GM12874 (cell line): ENCODE results near the gene NUP214.

Experiments used
- TF ChIP-seq, protein P1 (sequence below): IDR thresholded peaks from 2 replicates; pipeline ENCODE4 v1.5.1; 2011; ENCODE audit warnings: low read depth, mild to moderate bottlenecking, control low read depth, low read length, moderate library complexity; ENCODE audit not compliant: insufficient read depth

Gene NUP214

DNA sequence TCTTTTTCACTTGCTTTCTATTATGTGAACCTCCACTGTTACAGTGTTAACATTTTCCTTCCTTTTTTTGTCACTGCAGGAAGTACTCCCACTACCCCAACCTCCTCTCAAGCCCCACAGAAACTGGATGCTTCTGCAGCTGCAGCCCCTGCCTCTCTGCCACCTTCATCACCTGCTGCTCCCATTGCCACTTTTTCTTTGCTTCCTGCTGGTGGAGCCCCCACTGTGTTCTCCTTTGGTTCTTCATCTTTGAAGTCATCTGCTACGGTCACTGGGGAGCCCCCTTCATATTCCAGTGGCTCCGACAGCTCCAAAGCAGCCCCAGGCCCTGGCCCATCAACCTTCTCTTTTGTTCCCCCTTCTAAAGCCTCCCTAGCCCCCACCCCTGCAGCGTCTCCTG lies 18.8 kb downstream of the NUP214 start:
- TF ChIP-seq, protein P1, sequence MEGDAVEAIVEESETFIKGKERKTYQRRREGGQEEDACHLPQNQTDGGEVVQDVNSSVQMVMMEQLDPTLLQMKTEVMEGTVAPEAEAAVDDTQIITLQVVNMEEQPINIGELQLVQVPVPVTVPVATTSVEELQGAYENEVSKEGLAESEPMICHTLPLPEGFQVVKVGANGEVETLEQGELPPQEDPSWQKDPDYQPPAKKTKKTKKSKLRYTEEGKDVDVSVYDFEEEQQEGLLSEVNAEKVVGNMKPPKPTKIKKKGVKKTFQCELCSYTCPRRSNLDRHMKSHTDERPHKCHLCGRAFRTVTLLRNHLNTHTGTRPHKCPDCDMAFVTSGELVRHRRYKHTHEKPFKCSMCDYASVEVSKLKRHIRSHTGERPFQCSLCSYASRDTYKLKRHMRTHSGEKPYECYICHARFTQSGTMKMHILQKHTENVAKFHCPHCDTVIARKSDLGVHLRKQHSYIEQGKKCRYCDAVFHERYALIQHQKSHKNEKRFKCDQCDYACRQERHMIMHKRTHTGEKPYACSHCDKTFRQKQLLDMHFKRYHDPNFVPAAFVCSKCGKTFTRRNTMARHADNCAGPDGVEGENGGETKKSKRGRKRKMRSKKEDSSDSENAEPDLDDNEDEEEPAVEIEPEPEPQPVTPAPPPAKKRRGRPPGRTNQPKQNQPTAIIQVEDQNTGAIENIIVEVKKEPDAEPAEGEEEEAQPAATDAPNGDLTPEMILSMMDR: no peak

DNA sequence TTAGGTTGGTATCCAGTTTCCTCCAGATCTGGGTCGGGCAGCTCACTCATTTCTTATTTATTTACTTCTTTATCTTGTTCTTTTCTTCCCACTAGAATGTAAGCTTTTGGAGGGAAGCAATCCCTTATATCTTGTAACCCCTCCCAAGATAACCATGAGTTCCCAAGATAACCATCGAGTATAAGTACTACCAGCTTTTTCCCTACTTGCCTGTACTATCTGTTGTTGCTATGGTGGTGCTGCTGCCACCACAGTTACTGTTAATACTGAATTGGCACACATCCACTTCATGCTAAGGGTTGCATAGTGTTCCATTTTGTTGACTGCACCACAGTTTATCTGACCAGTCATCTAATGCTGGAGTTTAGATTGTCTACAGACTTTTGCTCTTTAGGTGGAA lies 19.9 kb downstream of the NUP214 start:
- TF ChIP-seq, protein P1: no peak

DNA sequence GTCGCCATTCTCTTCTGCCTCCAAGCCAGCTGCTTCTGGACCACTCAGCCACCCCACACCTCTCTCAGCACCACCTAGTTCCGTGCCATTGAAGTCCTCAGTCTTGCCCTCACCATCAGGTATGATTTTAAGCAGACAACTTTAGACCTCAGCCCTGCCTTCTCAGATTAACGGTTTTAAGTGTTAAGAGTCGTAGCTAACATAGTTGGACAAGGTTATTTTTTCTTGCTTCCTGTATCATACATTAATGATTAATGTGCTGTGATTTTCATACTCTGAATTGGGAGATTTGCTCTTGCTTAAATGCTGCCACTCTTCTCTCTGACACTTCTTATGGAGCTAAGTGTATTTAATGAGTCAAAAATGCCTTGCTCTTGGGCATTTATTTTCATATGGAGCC lies 20.8 kb downstream of the NUP214 start:
- TF ChIP-seq, protein P1: no peak

DNA sequence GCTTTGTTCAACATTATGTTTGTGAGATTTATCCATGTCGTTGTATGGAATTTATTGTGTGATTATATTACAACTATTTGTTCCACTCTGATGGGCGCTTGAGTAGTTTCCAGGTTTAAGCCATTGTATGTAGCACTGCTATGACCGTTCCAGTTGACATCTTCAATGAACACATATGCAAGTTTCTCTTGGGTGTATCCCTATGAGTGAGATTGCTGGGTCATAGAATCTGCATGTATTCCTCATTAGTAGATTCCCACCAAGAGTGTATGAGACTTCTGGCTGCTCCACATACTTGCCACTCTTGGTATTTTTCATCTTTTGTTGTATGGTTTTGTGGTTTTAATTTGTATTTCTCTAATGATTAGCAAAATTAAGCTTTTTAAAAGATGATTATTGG lies 22.9 kb downstream of the NUP214 start:
- TF ChIP-seq, protein P1: no peak

DNA sequence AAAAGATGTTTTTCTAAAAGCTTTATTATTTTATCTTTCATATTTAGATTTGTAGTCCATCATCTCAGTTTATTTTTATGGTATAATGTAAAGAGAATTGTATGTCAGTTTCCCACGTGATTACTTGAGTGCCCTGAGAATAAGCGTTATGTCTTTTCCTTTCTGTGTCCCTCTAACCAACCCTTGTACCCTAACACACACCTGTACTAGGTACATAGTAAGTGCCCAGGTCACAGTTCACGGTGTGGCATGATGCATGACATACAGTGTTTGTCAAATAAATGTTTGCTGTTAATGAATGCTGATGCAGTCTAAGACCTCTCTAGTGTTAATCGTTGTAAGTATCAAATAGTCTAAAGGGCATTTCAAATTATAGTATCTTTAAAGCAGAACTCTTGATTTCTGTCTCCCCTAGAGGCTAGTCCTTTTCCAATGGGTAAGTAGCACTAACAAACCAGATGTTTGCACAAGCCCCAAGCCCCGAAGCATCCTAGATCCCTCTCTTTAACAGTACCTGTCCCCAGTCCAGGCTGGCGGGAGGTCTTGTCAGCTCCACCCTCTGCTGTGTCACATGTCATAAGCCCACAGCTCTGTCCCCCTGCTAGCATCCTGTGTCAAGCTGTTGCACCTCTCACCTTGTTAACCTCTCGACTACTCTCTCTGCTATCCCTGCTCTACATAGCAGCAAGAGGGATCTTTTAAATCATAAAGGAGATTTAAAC lies 23.7 kb downstream of the NUP214 start:
- TF ChIP-seq, protein P1: no peak

DNA sequence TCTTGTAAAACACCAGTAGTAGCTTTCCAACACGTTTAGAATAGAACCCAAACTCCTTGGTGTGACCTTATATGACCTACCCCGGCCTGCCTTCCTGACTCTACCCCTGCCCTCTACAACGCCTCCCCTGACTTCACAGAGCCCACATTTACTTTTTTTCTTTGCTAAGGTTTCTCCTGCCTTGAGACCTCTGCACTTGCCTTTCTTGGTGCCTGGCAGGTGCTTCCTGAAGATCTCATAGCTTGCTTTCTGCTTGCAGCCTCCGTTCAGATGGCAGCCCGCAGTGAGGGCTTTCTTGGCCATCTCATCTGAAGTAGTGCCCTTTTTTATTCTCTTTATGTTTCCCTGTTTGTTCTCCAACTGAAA lies 24.3 kb downstream of the NUP214 start:
- TF ChIP-seq, protein P1: no peak

DNA sequence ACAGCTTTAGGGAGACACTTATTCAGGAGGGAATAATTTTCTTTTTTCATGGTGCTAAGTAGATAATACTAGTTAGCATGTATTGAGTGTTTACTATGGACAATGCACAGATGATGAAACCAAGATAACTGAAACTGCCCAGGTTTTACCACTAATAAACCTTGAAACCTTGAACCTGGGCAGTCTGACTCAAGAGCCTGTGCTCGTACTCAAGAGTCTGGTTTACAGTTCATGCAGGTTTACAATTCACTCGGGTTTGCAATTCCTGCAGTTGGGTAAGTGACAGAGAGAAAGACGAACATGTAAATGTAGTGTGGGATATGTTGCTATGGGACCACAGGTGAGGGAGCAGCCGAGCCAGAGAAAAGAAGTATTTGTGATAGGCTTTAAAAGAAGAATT lies 28.2 kb downstream of the NUP214 start:
- TF ChIP-seq, protein P1: no peak
